PC-9 (cell line): ENCODE measurements around the gene IKBKE.

Source experiments
- EZH2 ChIP-seq: fragments of 200-600 bp; sonication (generic); IDR thresholded peaks from 2 replicates; pipeline ENCODE4 v1.8.0; 2017; ENCODE audit warnings: antibody characterized with exemption, low read depth
- TF ChIP-seq, protein P1 (sequence below): fragments of 200-600 bp; sonication (generic); conservative IDR thresholded peaks from 2 replicates; pipeline ENCODE4 v1.6.1; 2017; ENCODE audit warnings: mixed run types, antibody characterized with exemption, mild to moderate bottlenecking, moderate library complexity

DNA sequence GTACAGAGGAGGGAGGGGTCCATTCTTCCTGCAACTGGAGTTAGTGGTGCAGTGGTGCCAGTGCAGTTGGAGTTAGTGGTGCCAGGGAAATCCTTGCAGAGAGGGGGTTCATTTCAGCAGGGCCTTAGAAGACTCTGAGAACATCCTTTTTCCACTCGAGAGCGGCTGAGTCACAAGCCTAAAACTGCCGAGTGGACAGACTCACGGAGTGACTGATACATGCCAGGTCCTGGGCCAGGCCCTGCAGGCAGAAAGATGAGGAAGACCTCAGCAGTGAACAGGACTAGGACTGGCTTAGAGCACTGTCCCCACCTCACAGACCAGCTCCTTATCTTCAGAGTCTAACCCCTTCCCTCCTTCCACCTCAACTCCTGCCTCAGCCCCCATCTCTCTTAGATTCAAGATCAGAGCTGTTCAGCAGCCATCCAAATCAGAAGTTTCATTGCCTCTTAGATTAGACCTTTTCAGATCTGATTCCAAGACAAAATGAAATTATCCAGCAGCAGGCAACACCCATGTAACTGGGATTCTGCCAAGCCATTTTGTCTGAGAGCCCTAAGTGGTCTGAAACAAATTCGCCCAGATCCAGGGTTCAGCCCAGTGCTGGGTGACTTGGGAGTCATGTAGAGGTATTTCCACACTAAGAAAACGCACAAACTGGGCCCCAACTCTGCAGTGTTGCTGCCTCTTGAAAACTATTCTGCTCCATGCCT is 12.7 kb upstream of the IKBKE start:
- TF ChIP-seq, protein P1, sequence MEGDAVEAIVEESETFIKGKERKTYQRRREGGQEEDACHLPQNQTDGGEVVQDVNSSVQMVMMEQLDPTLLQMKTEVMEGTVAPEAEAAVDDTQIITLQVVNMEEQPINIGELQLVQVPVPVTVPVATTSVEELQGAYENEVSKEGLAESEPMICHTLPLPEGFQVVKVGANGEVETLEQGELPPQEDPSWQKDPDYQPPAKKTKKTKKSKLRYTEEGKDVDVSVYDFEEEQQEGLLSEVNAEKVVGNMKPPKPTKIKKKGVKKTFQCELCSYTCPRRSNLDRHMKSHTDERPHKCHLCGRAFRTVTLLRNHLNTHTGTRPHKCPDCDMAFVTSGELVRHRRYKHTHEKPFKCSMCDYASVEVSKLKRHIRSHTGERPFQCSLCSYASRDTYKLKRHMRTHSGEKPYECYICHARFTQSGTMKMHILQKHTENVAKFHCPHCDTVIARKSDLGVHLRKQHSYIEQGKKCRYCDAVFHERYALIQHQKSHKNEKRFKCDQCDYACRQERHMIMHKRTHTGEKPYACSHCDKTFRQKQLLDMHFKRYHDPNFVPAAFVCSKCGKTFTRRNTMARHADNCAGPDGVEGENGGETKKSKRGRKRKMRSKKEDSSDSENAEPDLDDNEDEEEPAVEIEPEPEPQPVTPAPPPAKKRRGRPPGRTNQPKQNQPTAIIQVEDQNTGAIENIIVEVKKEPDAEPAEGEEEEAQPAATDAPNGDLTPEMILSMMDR, result no peak
- no peak for TF ChIP-seq EZH2
